Fibroblast of skin of left quadriceps (primary cell): ENCODE data around the gene IGFBP2.

Experiments
- DNase-seq, 2 experiments: peaks; one replicate each; pipeline ENCODE4 v3.0.0-alpha.2; 2013; ENCODE audit warnings: low read depth in 2 of 2

The IGFBP2 gene

GRCh38 chr2:216681683-216682082, 48.5 kb downstream of the IGFBP2 start:
- no peak for DNase-seq

GRCh38 chr2:216683846-216684245, 50.6 kb downstream of the IGFBP2 start:
- DNase-seq: peak; percentile 87 to 88

GRCh38 chr2:216685327-216685875, 52.2 kb downstream of the IGFBP2 start:
- no peak for DNase-seq

GRCh38 chr2:216687111-216687510, 53.9 kb downstream of the IGFBP2 start:
- no peak for DNase-seq

GRCh38 chr2:216687646-216688045, 54.4 kb downstream of the IGFBP2 start:
- no peak for DNase-seq

GRCh38 chr2:216688731-216689340, 55.6 kb downstream of the IGFBP2 start:
- DNase-seq: no peak

- no peak for DNase-seq
Measured at GRCh38 chr2:216689397-216689796, 56.2 kb downstream of the IGFBP2 start.

GRCh38 chr2:216690456-216690852, 57.2 kb downstream of the IGFBP2 start:
- DNase-seq: no peak

- peak; percentile 78 to 79 for DNase-seq
Measured at GRCh38 chr2:216690853-216691741, 57.9 kb downstream of the IGFBP2 start.

- DNase-seq: peak; percentile 67
Measured at GRCh38 chr2:216692636-216693413, 59.6 kb downstream of the IGFBP2 start.

- no peak for DNase-seq
Measured at GRCh38 chr2:216693414-216694080, 60.3 kb downstream of the IGFBP2 start.

- DNase-seq: no peak
Measured at GRCh38 chr2:216694082-216694825, 61.0 kb downstream of the IGFBP2 start.

- no peak for DNase-seq
Measured at GRCh38 chr2:216694826-216695217, 61.6 kb downstream of the IGFBP2 start.

- DNase-seq: peak; percentile 90 to 92
Measured at GRCh38 chr2:216695401-216695821, 62.2 kb downstream of the IGFBP2 start, which contains the start of gene IGFBP5. TSS of gene IGFBP5 (minus strand) at chr2:216695549. CDS start at chr2:216694775, 774 bp downstream.

- no peak for DNase-seq
Measured at GRCh38 chr2:216696321-216696720, 63.1 kb downstream of the IGFBP2 start.

- DNase-seq: no peak
Measured at GRCh38 chr2:216696751-216697560, 63.7 kb downstream of the IGFBP2 start.

- DNase-seq: no peak
Measured at GRCh38 chr2:216698293-216698692, 65.1 kb downstream of the IGFBP2 start.

GRCh38 chr2:216698895-216699294, 65.7 kb downstream of the IGFBP2 start:
- peak in 1 of 2 experiments; percentile 41 for DNase-seq

- DNase-seq: no peak
Measured at GRCh38 chr2:216700088-216700567, 66.9 kb downstream of the IGFBP2 start.

- no peak for DNase-seq
Measured at GRCh38 chr2:216700781-216701180, 67.6 kb downstream of the IGFBP2 start.
